HG03095 (cell line): Measurements from ENCODE around the gene NTF3.

Source experiments
- ATAC-seq: cut with Tn5 transposase; IDR thresholded peaks from one replicate; pipeline ENCODE4 v1.9.1; 2021; ENCODE audit warnings: moderate library complexity; ENCODE audit not compliant: unreplicated experiment

NTF3 gene

DNA sequence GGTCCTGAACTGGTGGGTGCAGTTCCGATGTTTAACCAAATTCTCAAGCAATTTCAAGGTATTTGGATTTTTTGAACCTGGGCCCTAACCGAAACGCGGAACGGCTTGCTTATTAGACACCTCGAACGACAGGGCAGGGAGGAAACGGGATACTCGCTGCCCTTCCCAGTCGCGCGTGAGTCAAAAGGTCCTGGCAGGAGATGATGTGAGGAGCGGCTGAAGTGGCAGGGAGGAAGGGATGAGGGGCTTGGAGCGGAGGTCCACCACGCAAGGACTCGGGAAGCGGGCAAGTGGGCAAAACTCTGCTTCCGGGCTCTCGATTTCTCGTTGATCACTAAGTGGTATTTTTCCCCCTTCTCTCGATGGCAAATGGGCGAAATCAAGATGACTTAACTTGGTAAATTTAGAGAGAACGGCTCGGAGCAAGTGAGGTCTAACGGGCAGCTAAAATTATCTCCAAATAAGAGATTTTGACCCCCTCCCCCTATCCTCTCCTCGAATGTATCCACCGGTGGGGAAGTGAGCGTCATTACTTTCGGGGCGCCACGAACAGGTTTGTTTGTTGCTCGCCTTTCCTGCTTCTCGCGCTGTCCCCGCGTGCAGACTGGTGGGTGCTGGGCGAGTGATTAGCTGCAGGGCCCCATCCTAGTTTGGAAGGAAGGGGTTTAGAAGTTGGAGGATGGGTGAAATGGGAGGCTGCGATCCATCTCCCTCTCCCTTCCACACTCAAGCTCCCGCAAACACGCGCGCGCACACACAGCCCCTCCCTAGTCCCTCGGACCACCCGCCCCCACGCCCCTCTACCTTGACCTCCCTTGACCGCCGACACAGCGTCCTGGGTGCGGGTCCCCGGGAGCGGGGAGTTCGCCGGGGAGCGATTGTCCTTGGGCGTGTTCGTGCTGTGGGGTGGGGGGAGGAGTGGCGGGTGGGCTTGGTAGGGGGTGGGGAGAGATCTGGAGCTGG is 986 bp upstream of the NTF3 start:
- ATAC-seq = no peak

- ATAC-seq = no peak
Measured at GRCh38 chr12:5433081-5433844, 1.4 kb downstream of the NTF3 start.

- ATAC-seq = no peak
Measured at GRCh38 chr12:5433845-5434646, 2.1 kb downstream of the NTF3 start.

DNA sequence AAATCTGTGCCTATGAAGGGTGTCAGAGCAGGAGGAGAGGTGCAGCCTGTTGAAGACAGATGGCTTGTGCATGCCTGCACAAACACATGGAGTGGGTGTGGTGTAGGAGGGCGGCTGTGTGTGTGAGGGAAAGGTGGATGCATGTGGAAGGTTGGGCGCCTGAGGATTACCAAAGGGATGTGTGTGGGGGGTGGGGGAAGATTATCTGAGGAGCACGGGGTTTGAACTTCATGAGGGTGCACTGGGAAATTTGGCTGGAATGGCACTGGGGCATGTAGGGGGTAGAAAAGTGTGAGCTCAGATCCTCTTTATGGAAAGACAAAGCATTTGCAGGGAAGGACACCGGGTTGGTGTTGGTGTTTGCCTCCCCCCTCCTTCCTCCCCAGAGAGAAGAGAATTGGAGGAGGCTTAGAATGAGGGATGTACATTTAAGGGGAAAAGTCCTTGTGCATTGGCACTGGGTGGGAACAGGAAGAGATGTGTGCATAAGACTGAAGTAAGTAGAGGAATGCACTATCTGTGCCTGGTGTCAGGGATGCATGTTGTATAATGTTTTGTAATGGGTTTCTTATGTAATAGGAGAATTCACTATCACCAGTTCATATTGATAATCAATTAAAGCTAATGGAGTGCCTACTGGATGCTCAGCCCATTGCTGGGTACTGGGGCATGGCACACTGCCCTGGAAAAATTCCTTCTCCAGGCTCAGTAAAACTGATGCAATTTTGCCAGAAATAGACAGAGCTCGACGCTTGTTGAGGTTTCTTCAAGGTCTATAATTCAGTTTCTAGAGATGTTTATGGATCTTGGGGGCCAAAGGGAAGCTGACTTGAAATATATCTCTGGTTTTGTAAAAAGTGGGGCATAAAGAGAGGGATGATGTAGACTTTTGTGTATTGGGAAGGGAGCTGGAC is 3.0 kb downstream of the NTF3 start:
- ATAC-seq = no peak

DNA sequence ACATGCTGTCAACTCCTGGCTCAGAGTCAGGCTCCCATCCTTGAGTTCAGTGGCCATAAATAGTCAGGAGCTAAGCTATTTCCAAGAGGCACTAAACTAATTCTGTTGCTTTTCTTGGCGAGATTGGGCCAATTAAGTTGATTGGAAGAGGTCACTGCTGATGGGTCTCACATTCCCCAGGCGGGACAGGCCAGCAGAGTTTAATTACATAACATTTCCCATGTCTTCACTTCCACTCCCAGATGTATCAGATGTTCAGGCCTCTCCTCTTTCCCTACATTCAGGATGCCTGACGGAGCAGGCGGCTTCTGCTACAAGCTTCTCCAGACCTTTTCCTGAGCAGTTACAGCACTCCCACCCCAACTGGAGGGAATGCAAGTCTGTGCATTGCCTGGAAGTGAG is 5.3 kb downstream of the NTF3 start:
- ATAC-seq = no peak

DNA sequence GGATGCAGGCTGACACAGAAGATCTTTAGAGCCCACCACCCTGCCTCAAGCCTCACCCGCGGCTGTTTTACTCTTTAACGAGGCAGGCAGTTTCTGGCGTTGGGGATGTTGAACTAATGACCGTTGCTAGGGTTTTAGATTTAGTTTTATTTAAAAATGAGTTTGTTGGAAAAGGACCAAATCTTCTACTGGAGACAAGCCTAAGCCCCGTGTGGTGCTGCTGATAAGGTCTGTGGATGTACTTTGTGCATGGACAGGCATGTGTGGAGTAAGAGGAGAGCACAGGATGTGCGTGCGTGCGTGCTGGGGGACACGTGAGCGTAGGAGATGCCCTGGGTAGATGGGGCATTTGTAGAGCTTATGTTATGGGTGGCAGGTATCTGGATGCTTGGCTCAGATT is 5.7 kb downstream of the NTF3 start:
- no peak for ATAC-seq

DNA sequence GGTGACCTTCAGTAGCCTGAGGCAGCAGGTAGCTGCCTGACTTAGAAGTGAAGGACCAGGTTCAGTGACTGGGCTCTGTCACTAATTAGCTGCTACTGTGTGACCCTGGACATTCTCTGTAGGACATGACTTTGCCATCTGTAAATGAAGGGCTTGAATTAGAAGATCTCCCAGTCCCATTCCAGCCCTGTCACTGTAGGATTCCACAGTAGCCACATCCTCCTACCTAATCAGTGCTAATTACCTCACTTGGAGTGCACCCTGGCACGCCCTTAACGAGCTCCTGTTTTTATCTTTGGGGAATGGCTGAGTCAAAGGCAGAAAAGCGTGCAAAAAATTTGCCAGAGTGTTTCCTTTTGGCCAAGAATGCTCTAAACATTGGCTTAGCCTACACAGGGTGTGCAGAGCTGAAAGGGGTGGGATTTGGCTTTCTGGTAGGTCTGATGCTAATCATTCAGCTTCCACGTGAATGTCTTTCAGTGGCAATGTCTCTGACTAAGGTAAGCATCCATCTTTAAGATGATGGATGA is 6.8 kb downstream of the NTF3 start:
- no peak for ATAC-seq

GRCh38 chr12:5439371-5439771 is 7.5 kb downstream of the NTF3 start:
- no peak for ATAC-seq

- no peak for ATAC-seq
Measured at GRCh38 chr12:5439788-5440300, 7.9 kb downstream of the NTF3 start.

DNA sequence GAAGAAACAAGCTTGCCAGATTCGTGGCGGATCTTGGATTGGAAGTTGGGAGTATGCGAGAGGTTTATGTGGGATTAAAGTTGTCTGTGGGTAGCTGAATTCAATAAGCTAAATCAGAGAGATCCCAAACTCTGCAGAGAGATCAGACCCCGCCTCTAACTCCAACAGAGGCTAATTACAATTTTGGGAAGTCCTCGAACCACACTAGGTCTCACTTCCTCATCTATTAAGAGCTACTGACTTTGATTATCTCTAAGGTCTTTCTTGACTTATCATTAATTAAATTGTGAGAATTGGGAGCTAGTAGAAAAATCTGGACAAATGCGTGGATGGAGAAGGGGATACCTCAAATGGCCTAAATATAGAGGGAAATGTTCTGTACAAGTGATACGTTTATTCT is 9.1 kb downstream of the NTF3 start:
- ATAC-seq = no peak

- ATAC-seq = no peak
Measured at GRCh38 chr12:5441497-5442236, 9.8 kb downstream of the NTF3 start.

DNA sequence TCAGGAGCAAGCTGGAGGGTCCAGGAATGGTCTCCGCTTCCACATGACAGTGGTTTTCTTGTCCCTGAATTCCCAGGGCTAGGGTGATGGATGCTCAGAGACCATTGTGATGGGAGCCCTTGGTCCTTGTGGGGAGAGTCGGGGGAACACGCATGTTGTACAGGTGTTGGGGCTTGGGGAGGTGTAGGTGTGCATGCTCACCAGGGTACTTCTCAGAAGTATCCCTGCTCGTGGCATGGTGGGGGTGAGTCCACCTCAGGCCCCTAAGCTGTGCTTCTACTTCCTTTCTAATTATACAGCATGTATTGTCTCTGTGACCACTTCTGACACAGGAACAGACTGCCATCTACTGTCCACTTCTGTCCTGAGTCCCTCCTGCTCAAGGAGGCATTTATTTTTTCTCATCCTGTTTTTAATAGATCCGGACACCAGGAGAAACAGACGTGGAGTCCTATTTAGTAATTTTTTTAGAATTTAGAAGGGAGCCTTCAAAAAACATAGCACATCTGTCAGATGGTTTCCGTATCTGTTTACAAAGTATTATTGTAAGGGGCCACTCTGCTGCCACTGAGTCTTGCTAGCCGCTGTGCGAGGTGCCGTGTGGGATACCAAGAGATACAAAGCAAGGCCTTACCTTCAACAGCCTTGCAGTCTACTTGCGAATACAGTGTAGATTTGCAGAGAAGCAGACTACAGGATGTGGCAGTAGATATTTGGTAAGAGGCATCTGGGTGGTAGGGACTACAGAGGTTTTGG is 10.5 kb downstream of the NTF3 start:
- no peak for ATAC-seq

DNA sequence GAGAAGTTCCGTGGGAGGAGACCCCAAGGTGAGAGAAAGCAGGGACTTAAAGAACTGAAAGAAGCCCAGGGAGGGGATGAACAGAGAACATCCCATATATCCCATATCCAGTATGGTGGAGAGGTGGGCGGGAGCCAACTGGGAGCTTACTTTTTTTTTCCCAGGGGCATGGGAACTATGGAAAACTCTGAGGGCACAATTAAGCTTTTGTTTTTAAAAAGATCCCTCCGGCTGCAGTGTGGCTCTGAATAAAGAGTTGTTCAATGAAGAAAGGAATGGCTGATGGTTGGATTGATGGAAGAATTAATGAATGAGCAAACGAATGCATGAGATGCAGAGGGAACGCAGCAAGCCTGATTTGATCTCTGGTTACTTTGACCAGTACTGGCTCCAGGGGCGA is 12.6 kb downstream of the NTF3 start:
- no peak for ATAC-seq

- ATAC-seq = no peak
Measured at GRCh38 chr12:5447320-5447719, 15.4 kb downstream of the NTF3 start.

- ATAC-seq = no peak
Measured at GRCh38 chr12:5451251-5451650, 19.3 kb downstream of the NTF3 start.

- no peak for ATAC-seq
Measured at GRCh38 chr12:5452569-5452968, 20.7 kb downstream of the NTF3 start.

GRCh38 chr12:5453466-5453865 is 21.6 kb downstream of the NTF3 start:
- no peak for ATAC-seq

DNA sequence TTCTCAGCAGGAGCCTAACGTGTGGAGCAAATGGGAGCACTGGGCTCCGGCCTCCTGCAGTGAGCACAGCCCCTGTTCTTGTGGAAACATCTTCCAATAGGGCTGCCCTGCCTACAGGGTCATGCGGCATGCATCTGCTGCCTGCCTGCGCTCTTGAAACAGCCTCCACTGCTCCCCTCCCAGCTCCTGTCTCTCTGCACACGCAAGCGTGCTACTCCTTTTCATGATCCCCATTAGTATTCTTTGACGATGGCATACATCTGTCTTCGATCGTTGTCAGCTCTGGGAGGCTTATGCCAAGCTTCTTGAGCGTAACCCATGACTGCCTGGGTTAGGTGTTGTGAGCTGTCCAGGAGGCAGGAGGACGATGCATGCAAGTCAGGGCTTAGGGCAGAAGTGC is 23.1 kb downstream of the NTF3 start:
- no peak for ATAC-seq
